ENCODE data around the gene ZNF629.

DNA sequence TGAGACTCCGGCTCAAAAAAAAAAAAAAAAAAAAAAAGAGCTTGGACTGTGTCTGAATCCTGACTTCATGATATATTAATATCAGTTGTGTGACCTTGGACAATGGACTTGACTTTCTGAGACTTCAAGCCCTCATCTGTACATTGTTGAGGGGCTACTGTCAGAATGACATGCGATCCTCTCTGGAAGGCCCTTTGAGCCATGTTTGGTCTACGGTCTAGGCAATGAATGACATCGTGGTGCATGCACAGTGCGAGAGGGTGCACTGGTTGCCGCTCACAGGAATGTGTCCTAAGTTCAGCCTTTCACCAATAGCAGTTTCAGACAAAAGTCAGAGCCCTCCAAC lies 43.0 kb upstream of the ZNF629 start:
- TF ChIP-seq POLR2A (IDR thresholded peaks at IDR 0.05; ENCODE audit: low read depth, low read length): no peak
- TF ChIP-seq POLR2AphosphoS5 (IDR thresholded peaks at IDR 0.05; ENCODE audit: low read depth, low read length): no peak
- no peak for TF ChIP-seq TAF1 (IDR thresholded peaks at IDR 0.05; ENCODE audit: low read depth, low read length)
- TF ChIP-seq PAX5 (IDR thresholded peaks at IDR 0.05; ENCODE audit: insufficient read depth, low read length, severe bottlenecking): no peak
- no peak for TF ChIP-seq SPI1 (IDR thresholded peaks at IDR 0.05; ENCODE audit: low read depth, low read length)
